ENCODE data around the gene NEBL.

The NEBL gene

DNA sequence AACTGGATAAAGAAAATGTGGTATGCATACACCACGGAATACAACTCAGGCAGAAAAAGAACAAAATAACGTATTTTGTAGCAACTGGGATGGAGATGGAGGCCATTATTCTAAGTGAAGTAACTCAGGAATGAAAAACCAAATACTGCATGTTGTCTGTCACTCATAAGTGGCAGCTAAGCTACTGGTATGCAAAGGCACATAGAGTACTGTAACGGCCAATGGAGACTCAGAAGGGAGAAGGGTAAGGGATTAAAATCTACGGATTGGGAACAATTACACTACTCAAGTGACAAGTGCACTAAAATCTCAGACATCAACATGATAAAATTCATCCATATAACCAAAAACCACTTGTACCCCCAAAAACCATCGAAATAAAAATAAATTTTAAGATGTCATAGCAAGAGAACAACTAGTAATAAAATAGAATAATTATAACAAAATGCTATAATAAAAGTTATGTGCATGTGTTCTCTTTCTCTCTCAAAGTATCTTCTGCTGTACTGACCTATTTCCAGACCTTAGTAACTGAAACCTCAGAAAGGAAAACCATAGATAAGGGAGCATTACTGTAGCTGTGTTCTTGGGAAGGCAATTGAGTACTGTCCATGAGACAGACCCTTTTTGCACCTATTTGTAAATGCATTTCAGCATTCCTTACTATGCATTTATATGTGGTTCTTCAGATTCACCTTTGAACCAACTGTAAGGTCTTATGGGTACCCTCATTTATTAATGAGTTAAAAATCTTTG, 6.7 kb upstream of the NEBL start:
- no peak for DNase-seq (ENCODE audit: low read depth)
- H3K4me3 ChIP-seq (ENCODE audit: low read depth, low read length), result no peak overlapping the region
- TF ChIP-seq CTCF (IDR thresholded peaks at IDR 0.05; ENCODE audit: low read depth, low read length, missing control alignments), result no peak

DNA sequence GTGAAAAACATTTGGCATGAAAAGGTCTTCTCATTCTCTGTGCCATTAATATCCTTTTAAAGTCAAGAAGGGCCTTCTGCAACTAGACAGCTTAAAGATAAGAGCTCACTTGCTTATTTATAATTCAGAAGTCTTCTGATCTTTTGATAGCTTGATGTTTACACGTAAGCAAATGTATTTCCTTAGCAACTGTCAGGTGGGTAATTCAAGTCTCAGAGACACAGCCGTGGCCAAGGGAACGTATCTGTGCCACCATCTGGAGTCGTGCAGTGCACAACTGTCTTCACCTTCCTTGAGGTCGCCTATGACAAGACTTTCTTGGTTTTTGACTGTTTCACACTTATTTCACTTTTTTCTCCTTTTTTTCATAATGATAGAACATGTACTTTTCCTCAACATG, 4.0 kb upstream of the NEBL start:
- H3K4me3 ChIP-seq (ENCODE audit: low read depth, low read length), result no peak overlapping the region
- DNase-seq (ENCODE audit: low read depth), result no peak
- no peak for TF ChIP-seq CTCF (IDR thresholded peaks at IDR 0.05; ENCODE audit: low read depth, low read length, missing control alignments)

DNA sequence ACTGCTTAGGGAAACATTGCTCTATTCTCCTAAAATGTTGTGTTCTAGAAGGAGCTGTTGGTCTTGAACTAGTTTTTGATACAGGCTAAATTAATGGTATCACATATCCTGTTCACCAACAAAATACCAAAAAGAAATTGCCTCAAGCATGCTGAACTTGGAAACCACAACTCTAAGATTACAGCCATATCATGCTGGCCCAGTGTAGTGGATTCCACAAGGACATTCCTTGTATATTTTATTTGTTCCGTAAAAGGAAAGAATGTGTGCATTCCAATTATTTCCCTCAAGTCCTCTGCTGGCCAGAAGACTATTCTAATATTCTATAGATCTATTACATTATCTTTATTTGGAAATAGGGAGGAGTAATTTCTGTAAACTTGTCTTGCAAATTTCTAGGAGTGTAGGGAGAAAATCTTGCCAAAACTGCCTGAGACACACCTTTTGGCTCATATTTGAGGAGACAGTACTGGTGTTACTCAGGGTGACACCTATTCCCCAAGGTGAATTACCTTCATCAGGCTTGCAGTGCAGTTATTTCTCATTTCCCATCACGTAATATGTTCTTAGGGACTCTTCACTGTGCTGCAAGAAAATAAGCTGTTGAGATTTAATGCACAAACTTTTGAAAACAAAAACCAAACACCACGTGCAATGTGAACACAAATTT, 1.9 kb upstream of the NEBL start:
- no peak for DNase-seq (ENCODE audit: low read depth)
- no peak for TF ChIP-seq CTCF (IDR thresholded peaks at IDR 0.05; ENCODE audit: low read depth, low read length, missing control alignments)

DNA sequence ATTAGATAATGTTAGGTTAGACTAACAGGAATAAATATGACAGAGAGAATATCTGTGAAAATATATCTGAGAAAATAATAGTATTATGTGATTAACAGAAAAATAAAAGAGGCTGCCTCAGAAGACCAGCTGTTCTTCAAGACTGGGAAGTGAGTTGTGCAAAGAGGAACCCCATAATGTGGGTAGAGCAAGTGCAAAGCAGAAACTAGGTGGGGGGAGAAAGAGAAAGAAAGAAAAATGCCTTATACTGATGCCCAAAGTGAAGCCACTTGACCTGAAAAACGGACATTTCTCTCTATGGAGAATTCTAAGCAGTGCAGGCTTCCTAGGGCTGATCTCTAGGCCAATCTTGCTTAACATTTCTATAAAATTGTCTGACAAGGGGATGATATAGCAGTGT, 3.8 kb downstream of the NEBL start:
- TF ChIP-seq CTCF (IDR thresholded peaks at IDR 0.05; ENCODE audit: low read depth, low read length, missing control alignments), result no peak
- H3K4me3 ChIP-seq (ENCODE audit: low read depth, low read length), result no peak overlapping the region
- DNase-seq (ENCODE audit: low read depth), result no peak

More for the DNA sequence above, 1.9 kb upstream of the NEBL start:
- H3K4me3 ChIP-seq (ENCODE audit: low read depth, low read length), result no peak overlapping the region

DNA sequence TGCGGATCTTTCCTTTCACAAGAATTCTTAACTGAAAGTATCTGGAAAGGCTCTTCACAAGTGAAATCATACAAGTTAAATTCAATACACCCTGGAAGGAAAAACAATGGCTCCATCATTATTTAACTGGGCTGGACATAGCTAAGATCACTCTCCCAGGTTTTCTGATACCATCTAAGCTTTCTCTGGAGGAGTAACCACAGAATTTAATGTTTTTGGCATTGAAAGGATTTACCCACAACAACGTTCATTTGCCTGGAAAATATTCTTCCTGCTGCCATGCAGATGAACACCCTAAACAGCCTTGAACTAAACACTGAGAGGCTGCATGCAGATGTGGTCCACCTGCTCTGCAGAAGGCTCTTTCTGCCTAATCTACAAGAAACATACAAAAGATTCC, 4.3 kb downstream of the NEBL start:
- TF ChIP-seq CTCF (IDR thresholded peaks at IDR 0.05; ENCODE audit: low read depth, low read length, missing control alignments), result no peak
- H3K4me3 ChIP-seq (ENCODE audit: low read depth, low read length), result no peak overlapping the region
- no peak for DNase-seq (ENCODE audit: low read depth)

- H3K4me3 ChIP-seq (ENCODE audit: low read depth, low read length), result no peak overlapping the region
- no peak for DNase-seq (ENCODE audit: low read depth)
- no peak for TF ChIP-seq CTCF (IDR thresholded peaks at IDR 0.05; ENCODE audit: low read depth, low read length, missing control alignments)
These were observed 5.0 kb downstream of the NEBL start for GRCh38 chr10:20892011-20892585.

All from GM12864 (cell line).